GM12878 (cell line): Measurements from ENCODE around the gene RASA4B. TPM values are rescaled to one million over a fixed set of nuclear protein-coding genes. Genes with fewer than 3 reads are reported as not detected.

Experiments
- ATF7 ChIP-seq: fragments of 450-650 bp; IDR thresholded peaks from 2 replicates; pipeline ENCODE4 v1.6.1; 2016; ENCODE audit warnings: low read depth, mild to moderate bottlenecking
- BMI1 ChIP-seq: fragments of 450-650 bp; IDR thresholded peaks from 2 replicates; pipeline ENCODE4 v1.6.1; 2016; ENCODE audit warnings: mild to moderate bottlenecking, moderate library complexity, borderline replicate concordance
- IKZF1 ChIP-seq: fragments of 450-650 bp; conservative IDR thresholded peaks from 2 replicates; pipeline ENCODE4 v1.6.1; 2017; ENCODE audit warnings: antibody characterized with exemption, mild to moderate bottlenecking
- KAT2A ChIP-seq: conservative IDR thresholded peaks from 2 replicates; pipeline ENCODE4 v1.6.1; 2011; ENCODE audit warnings: low read depth, low read length; ENCODE audit not compliant: control insufficient read depth
- MEF2A ChIP-seq: IDR thresholded peaks from 2 replicates; pipeline ENCODE4 v1.6.1; 2011; ENCODE audit warnings: low read depth, mild to moderate bottlenecking, low read length, moderate library complexity; ENCODE audit not compliant: insufficient read depth
- MTA2 ChIP-seq: fragments of 450-650 bp; IDR thresholded peaks from 2 replicates; pipeline ENCODE4 v1.6.1; 2016; ENCODE audit warnings: low read depth, mild to moderate bottlenecking, moderate library complexity
- NBN ChIP-seq: fragments of 450-650 bp; IDR thresholded peaks from 2 replicates; pipeline ENCODE4 v1.6.1; 2016
- NFYA ChIP-seq: IDR thresholded peaks from 2 replicates; pipeline ENCODE4 v1.6.1; 2011; ENCODE audit warnings: low read depth, mild to moderate bottlenecking, low read length, improper control_type of control experiment, borderline replicate concordance
- NR2F1 ChIP-seq: fragments of 450-650 bp; conservative IDR thresholded peaks from 2 replicates; pipeline ENCODE4 v1.6.1; 2017; ENCODE audit warnings: mild to moderate bottlenecking
- PAX5 ChIP-seq: IDR thresholded peaks from 2 replicates; pipeline ENCODE4 v1.6.1; 2011; ENCODE audit warnings: low read depth, low read length, borderline replicate concordance
- POLR2A ChIP-seq: IDR thresholded peaks from 2 replicates; pipeline ENCODE4 v1.6.1; 2011; ENCODE audit warnings: low read depth, mild to moderate bottlenecking, low read length
- POU2F2 ChIP-seq: IDR thresholded peaks from 3 replicates; pipeline ENCODE4 v1.6.1; 2011; ENCODE audit warnings: low read depth, mild to moderate bottlenecking, low read length, borderline replicate concordance
- RAD21 ChIP-seq: IDR thresholded peaks from 2 replicates; pipeline ENCODE4 v1.6.1; 2011; ENCODE audit warnings: mild to moderate bottlenecking, low read depth, low read length, moderate library complexity; ENCODE audit not compliant: insufficient read depth
- RAD51 ChIP-seq: fragments of 450-650 bp; IDR thresholded peaks from 2 replicates; pipeline ENCODE4 v1.6.1; 2016; ENCODE audit warnings: moderate library complexity, mild to moderate bottlenecking, inconsistent platforms
- RB1 ChIP-seq: fragments of 450-650 bp; formaldehyde crosslinking; IDR thresholded peaks from 2 replicates; pipeline ENCODE4 v1.6.1; 2017; ENCODE audit warnings: mild to moderate bottlenecking, borderline replicate concordance
- RUNX3 ChIP-seq: IDR thresholded peaks from 2 replicates; pipeline ENCODE4 v1.6.1; 2012; ENCODE audit warnings: low read length, inconsistent platforms
- SIX5 ChIP-seq: IDR thresholded peaks from 2 replicates; pipeline ENCODE4 v1.6.1; 2011; ENCODE audit warnings: mild to moderate bottlenecking, low read depth, low read length, moderate library complexity; ENCODE audit not compliant: severe bottlenecking
- SMARCA5 ChIP-seq: fragments of 450-650 bp; IDR thresholded peaks from 2 replicates; pipeline ENCODE4 v1.6.1; 2017; ENCODE audit warnings: mild to moderate bottlenecking
- STAT3 ChIP-seq: IDR thresholded peaks from 2 replicates; pipeline ENCODE4 v1.6.1; 2011; ENCODE audit warnings: low read depth, low read length, improper control_type of control experiment
- TCF3 ChIP-seq: IDR thresholded peaks from 2 replicates; pipeline ENCODE4 v1.6.1; 2012; ENCODE audit warnings: low read depth, mild to moderate bottlenecking, low read length, borderline replicate concordance; ENCODE audit not compliant: insufficient read depth
- WRNIP1 ChIP-seq: IDR thresholded peaks from 2 replicates; pipeline ENCODE4 v1.6.1; 2011; ENCODE audit warnings: low read depth, low read length, improper control_type of control experiment, borderline replicate concordance
- ZBTB33 ChIP-seq: fragments of 450-650 bp; IDR thresholded peaks from 2 replicates; pipeline ENCODE4 v1.6.1; 2017; ENCODE audit warnings: mild to moderate bottlenecking
- polyA plus RNA-seq, 11 experiments: library from polyadenylated mRNA; depleted of rRNA in 4 of 11; unstranded in 6 of 11; stranded (reverse) in 5 of 11; fragments of >200 nt; fragmentation: Nextera tagmentation in 4 of 11; fragmentation: Illumina TruSeq in 1 of 11; extraction: Ambion mirVana in 4 of 11; extraction: Trizol in 1 of 11; gene quantifications; 1 replicate in 1 of 11; 2 replicates in 10 of 11; pipeline versions ENCODE4 v1.2.1 to v1.2.3, GENCODE V29; 2011 to 2016; ENCODE audit warnings: inconsistent platforms in 2 of 11, missing spikeins in 2 of 11, low read depth in 1 of 11
- total RNA-seq, 4 experiments: library from RNA; depleted of rRNA in 3 of 4; stranded (reverse); fragments of >200 nt in 3 of 4; fragmentation: Illumina TruSeq in 1 of 4; extraction: Trizol in 1 of 4; gene quantifications; 2 replicates each; pipeline versions ENCODE4 v1.2.1 to v1.2.3, GENCODE V29; 2013 to 2021
- TF ChIP-seq, protein P1 (sequence below): fragments of 450-650 bp; IDR thresholded peaks from 2 replicates; pipeline ENCODE4 v1.6.1; 2016; ENCODE audit warnings: mild to moderate bottlenecking
- TF ChIP-seq, protein P2 (sequence below): IDR thresholded peaks from 2 replicates; pipeline ENCODE4 v1.6.1; 2011; ENCODE audit warnings: borderline replicate concordance, low read depth, mild to moderate bottlenecking, moderate library complexity, mixed read lengths, low read length; ENCODE audit not compliant: insufficient read depth; ENCODE audit errors: extremely low read length
- TF ChIP-seq, protein P3 (sequence below): fragments of 450-650 bp; IDR thresholded peaks from 2 replicates; pipeline ENCODE4 v1.6.1; 2017; ENCODE audit warnings: mild to moderate bottlenecking, low read depth, inconsistent platforms; ENCODE audit not compliant: poor library complexity, severe bottlenecking

Gene RASA4B
- total and polyA plus RNA-seq, 10 of the 15 experiments (the other 5 are each of a cell fraction or from before 2014, with no cell fraction given), result 0.10 to 16.4 (median 6.4) TPM

DNA sequence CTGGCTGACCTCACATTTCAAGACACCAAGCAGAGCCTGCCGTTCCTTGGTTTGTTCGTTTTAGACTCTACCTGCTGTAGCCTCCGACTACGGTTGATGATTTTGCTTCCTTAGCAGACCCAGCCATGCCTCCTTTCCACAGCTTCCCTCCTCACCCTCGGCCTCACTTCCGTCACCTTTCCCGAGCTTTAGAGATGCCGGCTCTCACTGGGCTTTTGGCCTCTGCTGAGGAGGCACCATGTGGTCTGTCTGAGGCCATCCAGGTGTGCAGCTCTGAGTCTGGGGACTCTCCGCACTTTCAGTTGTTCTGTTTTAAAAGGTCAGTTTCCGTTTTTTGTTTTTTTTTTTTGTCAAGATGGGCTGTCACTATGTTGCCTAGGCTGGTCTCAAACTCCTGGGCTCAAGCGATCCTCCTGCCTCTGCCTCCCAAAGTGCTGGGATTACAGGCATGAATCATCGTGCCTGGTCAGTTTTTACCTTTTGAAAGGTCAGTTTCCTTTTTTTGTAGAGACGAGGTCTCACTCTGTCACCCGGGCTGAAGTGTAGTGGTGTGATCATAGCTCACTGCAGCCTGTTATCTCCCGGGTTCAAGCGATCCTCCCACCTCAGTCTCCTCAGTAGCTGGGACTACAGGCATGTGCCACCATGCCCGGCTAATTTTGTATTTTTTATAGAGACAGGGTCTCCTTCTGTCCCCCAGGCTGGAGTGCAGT is 72.5 kb downstream of the RASA4B start (continued):
- TF ChIP-seq NBN (peak; percentile 80), NR2F1 (peak; percentile 67), RUNX3 (peak; percentile 74), MTA2 (peak; percentile 15; the same call in 1 of the 2 replicates), ZBTB33 (no peak), TCF3 (peak; percentile 92), RB1 (0 out of 2 replicates have a peak, but pooled peaks have one; percentile 48), RAD51 (peak; percentile 58; the same call in 1 of the 2 replicates), RAD21 (peak; percentile 3; the same call in 1 of the 2 replicates), POU2F2 (no peak), BMI1 (no peak), WRNIP1 (no peak), MEF2A (0 out of 2 replicates have a peak, but pooled peaks have one; percentile 8), KAT2A (no peak), IKZF1 (peak; percentile 71; the same call in 1 of the 2 replicates), SMARCA5 (0 out of 2 replicates have a peak, but pooled peaks have one; percentile 23), STAT3 (no peak), PAX5 (peak; percentile 42; the same call in 1 of the 2 replicates), SIX5 (no peak), NFYA (no peak), ATF7 (peak; percentile 56), POLR2A (peak; percentile 45; the same call in 1 of the 2 replicates)
- TF ChIP-seq, protein P1, sequence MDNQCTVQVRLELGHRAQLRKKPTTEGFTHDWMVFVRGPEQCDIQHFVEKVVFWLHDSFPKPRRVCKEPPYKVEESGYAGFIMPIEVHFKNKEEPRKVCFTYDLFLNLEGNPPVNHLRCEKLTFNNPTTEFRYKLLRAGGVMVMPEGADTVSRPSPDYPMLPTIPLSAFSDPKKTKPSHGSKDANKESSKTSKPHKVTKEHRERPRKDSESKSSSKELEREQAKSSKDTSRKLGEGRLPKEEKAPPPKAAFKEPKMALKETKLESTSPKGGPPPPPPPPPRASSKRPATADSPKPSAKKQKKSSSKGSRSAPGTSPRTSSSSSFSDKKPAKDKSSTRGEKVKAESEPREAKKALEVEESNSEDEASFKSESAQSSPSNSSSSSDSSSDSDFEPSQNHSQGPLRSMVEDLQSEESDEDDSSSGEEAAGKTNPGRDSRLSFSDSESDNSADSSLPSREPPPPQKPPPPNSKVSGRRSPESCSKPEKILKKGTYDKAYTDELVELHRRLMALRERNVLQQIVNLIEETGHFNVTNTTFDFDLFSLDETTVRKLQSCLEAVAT, result peak; percentile 63
- TF ChIP-seq, protein P2, sequence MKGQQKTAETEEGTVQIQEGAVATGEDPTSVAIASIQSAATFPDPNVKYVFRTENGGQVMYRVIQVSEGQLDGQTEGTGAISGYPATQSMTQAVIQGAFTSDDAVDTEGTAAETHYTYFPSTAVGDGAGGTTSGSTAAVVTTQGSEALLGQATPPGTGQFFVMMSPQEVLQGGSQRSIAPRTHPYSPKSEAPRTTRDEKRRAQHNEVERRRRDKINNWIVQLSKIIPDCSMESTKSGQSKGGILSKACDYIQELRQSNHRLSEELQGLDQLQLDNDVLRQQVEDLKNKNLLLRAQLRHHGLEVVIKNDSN, result peak; percentile 43
- TF ChIP-seq, protein P3, sequence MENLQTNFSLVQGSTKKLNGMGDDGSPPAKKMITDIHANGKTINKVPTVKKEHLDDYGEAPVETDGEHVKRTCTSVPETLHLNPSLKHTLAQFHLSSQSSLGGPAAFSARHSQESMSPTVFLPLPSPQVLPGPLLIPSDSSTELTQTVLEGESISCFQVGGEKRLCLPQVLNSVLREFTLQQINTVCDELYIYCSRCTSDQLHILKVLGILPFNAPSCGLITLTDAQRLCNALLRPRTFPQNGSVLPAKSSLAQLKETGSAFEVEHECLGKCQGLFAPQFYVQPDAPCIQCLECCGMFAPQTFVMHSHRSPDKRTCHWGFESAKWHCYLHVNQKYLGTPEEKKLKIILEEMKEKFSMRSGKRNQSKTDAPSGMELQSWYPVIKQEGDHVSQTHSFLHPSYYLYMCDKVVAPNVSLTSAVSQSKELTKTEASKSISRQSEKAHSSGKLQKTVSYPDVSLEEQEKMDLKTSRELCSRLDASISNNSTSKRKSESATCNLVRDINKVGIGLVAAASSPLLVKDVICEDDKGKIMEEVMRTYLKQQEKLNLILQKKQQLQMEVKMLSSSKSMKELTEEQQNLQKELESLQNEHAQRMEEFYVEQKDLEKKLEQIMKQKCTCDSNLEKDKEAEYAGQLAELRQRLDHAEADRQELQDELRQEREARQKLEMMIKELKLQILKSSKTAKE, result peak; percentile 48
